Measurements from ENCODE around the gene TMEM52.

DNA sequence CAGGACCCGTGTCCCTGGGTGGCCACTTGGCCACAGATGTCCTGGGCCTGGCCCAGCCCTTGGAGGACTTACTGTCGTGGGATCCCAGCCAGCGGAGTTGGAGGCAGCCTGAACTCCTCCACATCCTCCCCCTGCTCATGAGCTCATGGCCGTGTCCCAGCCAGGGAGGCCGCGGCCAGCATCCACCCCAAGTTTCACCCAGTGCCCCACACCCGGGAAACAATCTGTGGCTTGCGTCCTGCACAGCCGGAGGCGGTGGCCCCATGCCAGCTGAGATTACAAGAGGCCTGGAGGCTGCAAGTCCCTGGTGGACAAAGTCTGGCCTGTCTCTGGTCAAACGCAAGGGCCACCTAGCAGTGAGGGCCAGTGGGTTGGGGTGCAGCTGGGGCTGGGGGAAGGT, 27.5 kb upstream of the TMEM52 start:
- TF ChIP-seq, protein P1, sequence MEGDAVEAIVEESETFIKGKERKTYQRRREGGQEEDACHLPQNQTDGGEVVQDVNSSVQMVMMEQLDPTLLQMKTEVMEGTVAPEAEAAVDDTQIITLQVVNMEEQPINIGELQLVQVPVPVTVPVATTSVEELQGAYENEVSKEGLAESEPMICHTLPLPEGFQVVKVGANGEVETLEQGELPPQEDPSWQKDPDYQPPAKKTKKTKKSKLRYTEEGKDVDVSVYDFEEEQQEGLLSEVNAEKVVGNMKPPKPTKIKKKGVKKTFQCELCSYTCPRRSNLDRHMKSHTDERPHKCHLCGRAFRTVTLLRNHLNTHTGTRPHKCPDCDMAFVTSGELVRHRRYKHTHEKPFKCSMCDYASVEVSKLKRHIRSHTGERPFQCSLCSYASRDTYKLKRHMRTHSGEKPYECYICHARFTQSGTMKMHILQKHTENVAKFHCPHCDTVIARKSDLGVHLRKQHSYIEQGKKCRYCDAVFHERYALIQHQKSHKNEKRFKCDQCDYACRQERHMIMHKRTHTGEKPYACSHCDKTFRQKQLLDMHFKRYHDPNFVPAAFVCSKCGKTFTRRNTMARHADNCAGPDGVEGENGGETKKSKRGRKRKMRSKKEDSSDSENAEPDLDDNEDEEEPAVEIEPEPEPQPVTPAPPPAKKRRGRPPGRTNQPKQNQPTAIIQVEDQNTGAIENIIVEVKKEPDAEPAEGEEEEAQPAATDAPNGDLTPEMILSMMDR (conservative IDR thresholded peaks at IDR 0.05 in 1 of 2, IDR thresholded peaks at IDR 0.05 in 1 of 2; ENCODE audit: extremely low read depth in 1 of 2, insufficient read depth in 1 of 2, low read depth in 1 of 2, low read length in 2 of 2) = no peak
- no peak for TF ChIP-seq EZH2 (IDR thresholded peaks at IDR 0.05; ENCODE audit: borderline replicate concordance, low read length)
